GM19463 (cell line): ENCODE results near the gene TPPP.
A peak's percentile ranks its signal among the peaks of the same experiment; 100 is the strongest.

Source experiments
- ATAC-seq: cut with Tn5 transposase; IDR thresholded peaks from one replicate; pipeline ENCODE4 v1.9.1; 2021; ENCODE audit warnings: mild to moderate bottlenecking, moderate library complexity; ENCODE audit not compliant: unreplicated experiment

The TPPP gene

DNA sequence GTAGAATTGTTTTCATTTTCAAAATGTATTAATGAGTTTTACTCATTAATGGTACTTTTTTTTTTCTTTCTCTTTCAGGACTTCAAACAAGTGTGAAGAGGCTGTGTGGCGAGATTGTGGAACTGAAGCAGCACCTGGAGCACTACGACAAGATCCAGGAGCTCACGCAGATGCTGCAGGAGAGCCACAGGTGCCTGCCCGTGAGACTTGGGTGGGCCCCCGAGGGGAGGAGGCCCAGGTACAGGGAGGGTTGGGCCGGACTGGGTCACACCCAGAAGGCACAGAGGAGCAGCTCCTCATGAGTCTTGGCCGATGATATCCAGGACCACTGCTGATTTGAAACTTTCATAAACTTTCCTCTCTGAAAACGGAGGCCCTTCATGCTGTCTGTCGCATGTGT lies 45.4 kb downstream of the TPPP start:
- ATAC-seq: no peak

DNA sequence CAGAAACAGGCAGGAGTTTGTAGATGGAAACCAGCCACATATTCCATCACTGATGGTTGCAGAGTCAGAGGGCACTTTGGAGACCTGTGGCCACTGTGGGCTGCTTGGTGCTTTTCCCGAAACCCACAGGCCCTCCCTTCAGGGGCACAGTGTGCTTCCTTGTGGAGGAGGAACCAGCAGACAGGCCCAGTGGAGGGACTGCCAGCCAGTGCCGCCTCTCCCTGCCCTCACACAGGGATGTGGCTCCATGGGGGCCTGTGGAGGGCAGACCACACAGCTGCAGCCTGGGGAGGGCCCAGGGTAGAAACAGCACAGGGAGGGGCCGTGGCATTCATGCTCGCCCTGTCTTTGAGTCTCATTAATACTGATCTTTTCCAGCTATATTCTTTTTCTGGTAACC lies 45.8 kb downstream of the TPPP start:
- ATAC-seq: no peak

DNA sequence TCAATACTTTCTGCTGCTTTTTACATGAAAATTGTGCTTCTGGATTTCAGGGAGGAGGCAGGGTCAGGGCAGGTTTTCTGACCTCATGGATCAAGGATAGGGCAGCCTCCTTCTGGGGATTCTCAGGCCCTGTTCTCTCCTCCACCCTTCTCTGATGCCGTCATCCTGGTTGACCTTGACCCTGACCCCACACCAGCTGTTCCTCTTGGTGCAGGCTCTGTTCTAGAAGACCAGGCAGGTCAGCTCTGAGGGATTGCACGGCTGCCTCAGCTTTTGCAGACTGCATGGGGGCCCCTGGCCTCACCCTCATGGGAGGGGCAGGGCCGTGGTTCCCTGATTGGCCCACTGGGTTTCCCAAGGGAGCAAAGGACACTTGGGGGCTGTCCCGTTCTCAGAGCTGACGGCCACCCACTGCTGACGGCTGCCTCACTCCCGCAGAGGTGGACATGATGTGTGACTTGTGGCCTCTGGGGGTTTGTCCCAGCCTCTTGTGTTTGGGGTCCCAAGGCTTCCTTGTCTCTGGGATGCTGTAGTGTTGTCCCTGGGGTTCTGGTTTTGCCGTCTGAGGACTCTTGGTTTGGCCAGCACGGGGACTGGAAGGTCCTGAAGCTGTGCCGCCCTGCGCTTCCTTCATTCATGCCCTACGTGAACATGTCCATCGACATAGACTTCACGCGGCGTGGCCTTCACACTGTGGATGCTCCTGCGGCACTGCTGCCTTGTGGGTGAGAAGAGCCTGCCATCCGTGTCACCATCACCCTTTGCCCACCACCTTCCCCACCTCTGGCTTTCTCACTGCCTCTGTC lies 46.6 kb downstream of the TPPP start:
- no peak for ATAC-seq

DNA sequence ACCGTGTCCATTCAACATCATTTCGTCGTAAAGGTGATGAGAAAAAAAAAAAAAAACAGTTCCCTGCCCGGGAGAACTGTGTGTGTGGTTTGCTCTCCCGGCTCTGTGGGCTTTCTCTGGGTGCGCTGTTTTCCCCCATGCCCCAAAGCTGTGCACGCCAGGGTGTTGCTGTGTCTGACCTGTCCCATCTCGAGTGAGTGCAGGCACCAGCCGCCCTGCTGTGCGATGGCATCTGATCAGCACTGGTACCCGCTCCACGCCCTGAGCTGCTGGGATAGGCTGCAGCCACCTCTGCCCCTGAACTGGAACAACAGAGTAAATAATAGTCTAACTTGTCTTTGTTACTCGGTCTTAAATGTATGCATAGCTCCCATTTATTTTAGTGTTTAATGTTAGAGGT lies 47.7 kb downstream of the TPPP start:
- ATAC-seq: no peak

DNA sequence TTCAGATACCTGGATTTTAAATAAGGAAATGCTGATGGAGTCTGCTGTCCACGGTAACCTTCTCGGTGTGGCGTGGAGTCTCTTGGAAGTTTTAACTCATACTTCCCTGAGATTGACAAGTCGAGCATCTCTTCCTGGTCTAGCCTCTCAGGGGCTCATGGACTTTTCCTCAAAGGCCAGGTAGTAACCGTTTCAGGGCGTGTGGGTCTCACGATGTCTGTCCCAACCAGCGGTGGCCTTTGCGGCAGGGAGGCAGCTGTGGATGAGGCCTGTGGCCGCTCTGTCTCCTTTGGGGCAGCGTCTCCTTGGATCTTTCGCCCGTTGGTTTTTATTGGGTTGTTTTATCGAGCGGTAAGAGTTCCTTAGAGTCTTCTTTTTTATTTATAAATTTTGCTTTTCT lies 48.2 kb downstream of the TPPP start:
- no peak for ATAC-seq

DNA sequence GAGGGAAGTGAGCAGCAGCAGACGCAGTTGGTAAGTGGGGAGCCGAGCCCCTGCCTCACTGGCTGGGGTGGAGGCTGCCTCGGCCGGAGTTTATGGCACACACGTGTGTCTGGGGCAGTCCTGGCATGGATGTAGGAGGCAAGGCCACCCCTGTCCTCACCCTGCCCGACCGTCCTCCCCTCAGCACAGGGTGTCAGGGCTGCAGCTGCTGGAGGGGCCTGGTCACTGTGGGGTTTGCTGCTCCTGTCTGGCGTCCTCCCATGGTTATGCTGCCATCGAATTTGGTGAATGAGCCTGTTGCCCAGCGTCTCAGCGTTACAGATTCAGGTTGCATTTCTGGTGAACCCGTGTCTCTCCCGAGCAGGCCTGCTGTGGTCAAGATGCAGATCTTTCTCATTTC lies 48.6 kb downstream of the TPPP start:
- no peak for ATAC-seq

DNA sequence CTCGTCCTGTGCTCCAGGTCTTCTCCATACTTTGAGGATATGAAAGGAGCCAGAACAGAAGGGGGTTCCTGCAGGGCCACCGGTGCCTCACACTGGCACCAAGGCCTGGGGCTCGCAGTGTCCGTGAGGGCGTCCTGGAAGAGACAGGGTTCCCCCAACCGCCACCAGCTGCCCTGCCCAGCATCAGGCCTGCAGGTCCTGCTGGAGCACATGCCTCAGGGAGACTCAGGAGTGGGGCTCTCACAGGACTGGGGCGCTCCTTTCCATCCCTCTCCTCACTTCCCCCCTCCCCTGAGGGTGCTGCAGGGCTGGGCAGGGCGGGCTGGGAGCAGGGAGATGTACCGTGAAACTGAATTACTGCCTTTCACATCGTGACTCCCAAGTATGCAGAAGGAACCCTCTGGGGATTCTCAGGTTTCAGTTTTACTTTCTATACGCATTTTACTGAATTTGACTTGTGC lies 49.3 kb downstream of the TPPP start:
- ATAC-seq: peak; percentile 88

DNA sequence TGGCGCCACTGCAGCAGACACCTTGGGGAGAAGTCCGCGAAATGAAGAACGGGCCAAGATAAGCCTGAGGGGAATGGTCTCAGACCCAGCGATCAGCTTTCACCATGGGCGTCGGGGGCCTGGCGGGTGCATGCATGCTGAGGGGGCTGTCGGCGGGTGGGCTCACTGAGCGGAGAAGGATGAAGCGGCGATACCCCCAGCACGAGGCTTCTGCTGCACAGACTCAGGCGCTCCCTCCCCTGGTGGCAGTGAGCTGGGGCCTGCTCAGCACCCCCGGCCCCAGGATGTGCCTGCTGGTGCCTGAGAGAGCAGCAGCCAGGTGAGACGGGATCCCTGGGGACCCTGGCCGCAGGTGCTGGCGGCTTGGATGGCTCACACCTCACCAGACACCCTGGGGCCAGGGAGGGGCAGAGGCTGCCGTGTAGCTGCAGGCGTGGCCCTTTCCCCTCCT lies 49.8 kb downstream of the TPPP start:
- ATAC-seq: peak; percentile 44

DNA sequence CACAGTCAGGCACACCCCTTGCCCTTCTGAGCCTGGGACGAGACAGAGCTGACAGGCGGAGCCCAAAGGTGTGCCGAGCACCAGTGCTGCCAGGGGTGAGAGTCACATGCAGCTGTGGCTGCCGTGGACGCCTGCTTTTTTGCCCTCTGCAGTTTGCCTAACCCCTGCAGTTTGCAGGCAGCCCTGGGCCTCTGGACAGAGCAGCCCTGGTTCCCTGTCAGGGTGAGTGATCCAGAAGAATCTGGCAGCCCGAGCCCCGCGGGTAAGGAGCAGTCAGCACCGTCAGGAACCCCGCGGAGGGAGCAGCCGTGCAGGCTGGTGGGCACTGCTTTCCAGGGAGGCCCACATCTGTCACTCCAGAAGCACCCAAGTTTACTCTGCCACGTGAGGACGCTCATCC lies 50.7 kb downstream of the TPPP start:
- no peak for ATAC-seq

DNA sequence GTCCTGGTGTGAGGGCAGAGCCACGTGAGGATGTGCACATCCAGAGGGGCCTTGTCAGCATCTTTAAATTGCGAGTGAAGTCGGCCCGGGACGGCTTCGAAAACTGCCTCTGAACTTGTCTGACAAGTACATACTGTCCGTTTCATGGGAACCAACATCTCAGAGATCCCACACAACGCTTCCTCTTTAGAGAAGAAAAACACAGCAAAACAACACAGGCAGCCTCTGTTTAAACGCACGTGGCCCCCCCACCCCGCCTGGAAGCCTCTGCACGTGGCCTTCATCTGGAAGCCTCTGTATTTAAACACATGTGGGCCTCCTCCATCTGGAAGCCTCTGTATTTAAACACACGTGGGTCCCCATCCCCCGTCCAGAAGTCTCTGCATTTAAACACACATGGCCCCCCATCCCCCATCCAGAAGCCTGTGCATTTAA lies 51.8 kb downstream of the TPPP start:
- ATAC-seq: no peak

DNA sequence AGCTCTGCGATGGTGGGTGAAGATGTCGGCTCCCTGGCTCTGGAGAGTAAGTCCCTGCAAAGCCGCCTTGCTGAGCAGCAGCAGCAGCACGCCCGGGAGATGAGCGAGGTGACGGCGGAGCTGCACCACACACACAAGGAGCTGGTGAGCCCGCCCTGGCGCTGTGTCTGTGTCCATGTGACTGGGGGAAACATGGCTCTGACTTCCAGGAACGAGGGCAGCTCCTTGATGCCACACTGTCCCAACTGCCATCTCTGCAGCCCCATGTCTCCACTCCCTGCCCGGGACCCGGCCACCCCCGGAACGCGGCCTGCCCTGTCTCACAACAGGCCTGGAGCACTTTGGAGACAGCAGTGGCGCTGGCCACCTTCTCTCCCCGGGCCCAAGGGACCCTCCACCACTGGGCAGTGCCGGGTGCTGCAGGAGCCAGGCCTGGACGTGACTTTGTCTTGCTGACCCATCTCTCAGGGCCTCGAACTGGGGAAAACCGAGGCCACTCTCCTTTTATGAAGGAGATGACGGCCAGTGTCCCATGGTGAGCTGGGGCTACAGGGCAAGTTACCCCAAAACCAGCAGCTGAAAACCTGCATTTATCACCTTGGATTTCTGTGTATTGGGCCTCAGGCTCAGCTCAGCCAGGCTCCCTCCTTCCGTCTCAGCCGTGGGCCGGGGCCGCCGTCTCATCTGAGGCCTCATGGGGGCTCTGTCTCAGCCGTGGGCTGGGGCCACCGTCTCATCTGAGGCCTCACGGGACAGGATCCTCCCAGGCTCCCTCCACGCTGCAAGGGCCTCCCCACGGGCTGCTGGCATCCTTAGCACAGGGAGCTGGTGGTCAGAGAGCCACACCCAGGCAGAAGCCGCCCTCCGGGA lies 52.5 kb downstream of the TPPP start:
- no peak for ATAC-seq

DNA sequence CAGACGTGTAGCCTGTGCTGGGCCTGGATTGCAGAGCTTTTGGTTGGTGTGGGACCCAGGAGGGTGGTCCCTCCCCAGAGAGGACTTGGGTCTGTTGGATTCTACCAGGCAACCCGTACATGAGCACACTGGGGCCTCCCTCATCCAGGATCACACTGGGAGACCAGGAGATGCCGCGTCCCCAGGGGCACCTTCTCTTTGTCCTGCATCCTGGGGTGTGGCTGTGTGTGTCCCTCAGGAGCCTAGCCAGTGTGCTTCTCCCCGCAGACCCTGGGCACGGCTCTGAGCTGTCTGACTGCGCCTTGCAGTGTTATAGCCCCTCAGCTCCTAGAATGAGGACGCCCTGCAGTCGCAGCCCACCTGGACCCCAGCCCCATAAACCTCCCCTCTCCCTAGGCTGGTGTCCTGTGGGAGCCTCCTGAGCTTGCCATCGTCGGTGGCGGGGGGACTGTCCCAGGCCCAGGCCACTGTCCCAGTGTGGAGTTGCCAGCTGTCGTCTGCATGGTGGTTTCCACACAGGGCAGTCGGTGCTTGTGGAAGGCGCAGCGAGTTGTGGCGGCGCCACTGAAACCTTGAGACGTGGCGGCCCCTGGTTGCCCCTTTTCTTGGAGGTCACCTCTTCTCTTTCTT lies 53.5 kb downstream of the TPPP start:
- no peak for ATAC-seq

DNA sequence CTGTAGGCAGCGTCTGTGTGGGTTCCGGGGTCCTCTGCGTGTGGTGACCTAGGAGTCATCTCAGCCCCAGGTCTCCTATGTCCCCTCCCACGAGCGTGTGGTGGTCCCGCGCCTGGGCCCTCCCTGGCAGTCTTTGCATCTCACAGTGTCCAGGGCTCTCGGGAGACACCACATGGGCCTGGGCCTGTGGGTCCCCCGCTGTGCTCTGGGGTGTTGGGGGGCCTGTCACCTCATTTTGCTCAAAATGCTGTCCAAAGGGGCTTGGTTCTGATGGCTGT lies 54.0 kb downstream of the TPPP start:
- no peak for ATAC-seq

DNA sequence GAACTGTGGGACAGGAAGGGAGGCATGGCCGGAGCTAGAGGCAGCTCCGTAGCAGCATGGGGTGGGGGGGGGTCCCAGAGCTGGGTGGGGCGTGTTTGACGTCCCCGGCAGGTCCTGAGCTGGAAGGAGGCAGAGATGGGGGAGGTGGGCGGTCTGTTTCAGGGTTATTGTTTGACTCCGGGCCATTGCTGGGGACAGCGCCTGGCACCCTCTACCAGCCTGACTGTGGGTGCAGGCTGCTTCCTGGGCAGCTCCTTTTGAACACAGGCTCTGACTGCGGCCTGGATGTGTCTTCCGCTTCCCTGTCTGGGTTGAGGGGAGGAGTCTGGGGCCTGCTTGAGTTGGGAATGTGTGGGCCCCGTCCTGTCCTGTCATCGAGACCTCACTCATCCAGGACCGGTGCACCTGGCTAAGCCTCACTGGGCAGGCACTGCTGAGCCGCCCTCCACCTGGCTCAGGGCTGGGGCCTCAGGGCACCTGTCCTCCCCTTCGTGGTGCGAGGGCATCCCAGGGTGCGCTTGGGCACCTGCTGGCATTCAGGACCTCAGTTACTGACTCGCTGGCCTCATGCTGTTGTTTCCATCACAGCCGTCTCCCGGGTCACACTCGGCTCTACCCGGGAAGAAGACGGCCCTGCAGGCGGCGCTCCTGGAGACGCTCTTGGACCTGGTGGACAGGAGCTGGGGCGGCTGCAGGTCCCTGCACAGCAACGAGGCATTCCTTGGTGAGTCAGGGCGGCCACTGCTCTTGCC lies 54.5 kb downstream of the TPPP start:
- ATAC-seq: no peak

DNA sequence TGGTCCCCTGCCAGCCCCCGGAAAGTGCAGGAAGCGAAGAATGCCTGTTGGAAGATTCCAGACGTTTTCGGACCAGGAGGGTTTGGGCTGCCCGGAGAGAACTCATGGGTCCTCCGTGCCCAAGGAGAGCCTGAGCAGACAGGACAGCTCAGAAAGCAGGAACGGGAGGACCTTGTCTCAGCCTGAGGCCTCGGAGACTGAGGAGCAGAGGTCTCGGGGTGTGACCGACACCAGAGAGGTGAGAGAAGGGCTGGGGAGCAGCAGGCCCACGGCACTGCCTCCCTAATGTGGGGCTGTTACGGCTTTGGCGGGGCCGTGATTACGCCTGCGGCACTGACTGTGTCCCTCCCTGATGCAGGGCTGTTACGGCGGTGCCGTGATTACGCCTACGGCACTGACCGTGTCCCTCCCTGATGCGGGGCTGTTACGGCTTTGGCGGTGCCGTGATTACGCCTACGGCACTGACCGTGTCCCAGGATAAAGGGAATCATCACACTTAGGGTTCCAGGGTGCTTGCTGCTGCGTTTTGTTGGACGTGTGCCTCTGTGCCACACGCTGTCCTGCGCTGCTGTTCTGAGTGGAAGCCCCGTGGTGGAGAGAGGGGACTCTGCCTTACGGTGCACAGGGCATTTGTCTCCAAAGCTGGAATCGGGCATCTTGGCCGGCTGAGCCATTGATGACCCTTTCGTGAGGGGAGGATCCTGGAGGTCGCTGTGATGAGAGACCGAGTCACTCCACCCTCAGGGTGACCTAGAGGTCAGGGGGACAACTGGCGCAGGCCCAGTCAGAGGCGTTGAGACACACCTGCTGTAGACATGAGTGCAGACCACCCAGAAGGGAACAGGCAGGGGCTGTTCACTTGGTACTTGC lies 55.3 kb downstream of the TPPP start:
- ATAC-seq: no peak

DNA sequence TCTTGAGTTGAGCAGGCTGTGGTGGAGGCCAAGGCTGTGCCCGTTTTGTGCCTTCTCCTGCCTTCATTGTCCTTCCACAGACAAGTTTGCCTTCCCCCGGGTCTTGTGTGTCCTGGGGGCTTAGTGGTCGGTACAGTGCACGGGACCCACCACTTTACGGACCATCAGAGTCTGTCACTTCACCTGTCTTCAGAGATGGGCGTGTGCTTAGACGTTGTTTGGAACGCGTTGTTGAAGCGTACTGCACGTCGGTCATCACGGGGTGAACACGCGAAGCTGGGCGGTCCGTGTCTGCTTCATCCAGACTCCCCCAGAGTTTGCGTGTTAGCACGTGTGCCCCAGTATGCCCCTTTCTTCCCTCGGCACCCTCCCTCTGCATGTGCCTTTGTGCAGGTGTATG lies 56.2 kb downstream of the TPPP start:
- ATAC-seq: no peak

DNA sequence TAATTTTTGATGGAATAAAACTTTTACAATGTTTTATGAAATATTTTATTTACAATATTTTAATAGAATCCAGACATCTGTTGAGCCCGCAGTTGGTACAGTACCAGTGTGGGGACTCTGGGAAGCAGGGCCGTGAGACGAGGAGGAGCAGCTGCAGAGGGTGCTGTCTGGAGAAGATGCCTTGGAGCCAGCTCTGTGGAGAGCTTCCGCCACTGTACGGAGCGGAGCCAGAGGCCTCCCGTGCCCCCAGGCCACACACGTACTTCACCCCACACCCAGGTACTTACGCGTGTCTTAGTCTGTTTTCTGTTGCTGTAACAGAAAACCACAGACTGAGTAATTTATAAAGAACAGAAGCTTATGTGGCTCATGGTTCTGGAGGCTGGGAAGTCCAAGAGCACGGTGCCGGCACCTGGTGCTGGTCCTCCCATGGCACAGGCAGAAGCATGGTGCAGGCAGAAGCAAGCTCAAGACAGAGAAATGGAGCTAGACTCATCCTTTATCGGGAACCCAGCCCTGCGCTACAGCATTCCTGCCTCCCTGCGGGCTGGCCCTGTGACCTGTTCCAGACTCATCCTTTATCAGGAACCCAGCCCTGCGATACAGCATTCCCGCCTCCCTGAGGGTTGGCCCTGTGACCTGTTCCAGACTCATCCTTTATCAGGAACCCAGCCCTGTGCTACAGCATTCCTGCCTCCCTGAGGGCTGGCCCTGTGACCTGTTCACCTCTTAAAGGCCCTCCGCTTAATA lies 57.7 kb downstream of the TPPP start:
- no peak for ATAC-seq

DNA sequence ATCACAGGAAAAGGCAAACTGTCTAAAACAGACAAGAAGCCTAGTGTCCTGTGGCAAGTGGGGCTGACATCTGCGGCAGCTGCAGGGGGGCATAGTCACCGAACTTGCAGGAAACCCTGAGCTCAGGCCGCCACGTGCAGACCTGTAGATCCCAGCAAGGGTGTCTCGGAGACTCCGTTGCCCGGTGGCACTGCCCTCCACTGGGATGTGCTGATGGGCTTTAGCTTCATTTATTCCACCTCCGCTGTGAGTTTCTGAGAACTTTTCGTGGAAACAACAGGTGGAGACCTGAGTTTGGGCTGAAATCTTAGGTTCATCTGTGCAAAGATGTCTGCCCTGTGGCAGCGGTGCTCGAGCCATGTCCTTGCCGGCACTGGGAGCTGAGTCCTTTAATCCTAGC lies 59.0 kb downstream of the TPPP start:
- ATAC-seq: no peak

DNA sequence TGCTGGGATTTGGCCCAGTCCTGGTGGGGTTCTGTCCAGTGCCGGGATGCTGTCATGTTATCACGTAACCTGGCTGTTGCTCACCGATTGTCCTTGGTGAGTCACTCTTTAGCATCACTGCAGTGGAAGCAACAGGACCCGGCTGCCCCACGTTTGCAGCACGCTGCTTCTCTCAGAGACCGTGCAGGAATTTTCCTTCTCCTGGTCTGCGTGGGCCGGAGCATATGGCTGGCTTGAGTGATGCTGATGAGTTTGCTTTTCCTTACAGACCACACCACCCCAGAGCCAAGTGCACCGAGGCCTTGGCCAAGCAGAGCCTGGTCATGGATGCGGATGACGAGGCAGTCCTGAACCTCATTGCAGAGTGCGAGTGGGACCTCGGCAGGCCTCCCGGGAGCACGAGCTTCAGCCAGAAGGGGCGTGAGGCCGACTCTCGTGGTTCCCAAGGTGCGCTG lies 59.6 kb downstream of the TPPP start:
- ATAC-seq: no peak
